Measurements from ENCODE around the gene KPNA5.

- TF ChIP-seq POLR2AphosphoS5 (IDR thresholded peaks at IDR 0.05) (no peak), CTCF (IDR thresholded peaks at IDR 0.05) (no peak)
Observed at GRCh38 chr6:116730513-116730912, 49.5 kb downstream of the KPNA5 start.

Data from transverse colon (tissue), 4 donors.